NT2/D1 (cell line): ENCODE results near the gene MBD2.

Experiments
- SUZ12 ChIP-seq: IDR thresholded peaks from 2 replicates; pipeline ENCODE4 v1.6.1; 2011; ENCODE audit not compliant: insufficient read length, insufficient read depth; ENCODE audit errors: extremely low read depth
- ZNF274 ChIP-seq: IDR thresholded peaks from 2 replicates; pipeline ENCODE4 v1.6.1; 2011; ENCODE audit warnings: mild to moderate bottlenecking, low read depth, low read length

DNA sequence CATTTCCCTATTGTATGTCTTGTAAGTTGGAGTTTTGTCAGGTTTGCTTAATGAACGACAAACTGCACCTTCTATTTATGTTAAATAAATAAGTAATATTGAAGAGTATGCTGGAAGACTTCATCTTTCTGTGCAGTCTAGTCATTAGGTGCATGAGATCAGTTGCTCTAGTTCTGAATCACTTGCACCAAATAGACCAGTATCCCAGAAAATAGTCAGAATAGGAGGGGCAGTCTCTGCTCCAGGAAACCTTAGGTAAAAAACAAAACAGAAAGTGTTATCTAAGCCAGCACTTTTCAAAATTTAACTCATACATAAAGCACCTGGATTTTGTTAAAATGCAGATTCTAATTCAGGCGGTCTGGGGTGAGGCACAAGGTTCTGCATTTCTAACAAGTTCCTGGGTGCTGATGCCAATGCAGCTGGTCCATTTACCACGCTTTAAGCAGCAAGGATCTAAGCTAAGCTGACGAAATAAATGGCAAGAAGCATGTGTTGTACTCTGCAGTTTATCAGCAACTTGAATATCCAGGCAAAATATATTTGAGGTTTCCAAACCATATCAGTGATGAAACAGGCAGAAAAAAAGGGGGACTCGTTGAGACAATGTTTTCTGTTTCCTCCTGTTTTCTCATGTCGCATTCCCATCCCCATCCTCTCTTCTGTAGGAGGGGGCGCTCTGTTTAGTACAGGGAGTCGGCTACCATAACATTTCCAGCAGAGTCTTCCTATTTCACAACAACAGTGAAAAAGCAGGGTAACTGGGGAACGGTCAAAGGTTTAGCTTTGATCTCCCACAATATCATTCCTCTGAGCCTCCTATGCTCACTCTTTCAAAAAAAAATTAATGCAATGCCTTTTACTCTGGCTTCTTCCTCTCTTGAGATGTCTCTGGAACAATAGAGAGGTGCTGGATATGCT lies 106.4 kb downstream of the MBD2 start:
- TF ChIP-seq ZNF274 (no peak), SUZ12 (no peak)
